PC-9 (cell line): Measurements from ENCODE around the gene CHSY3. TPM values are rescaled to one million over a fixed set of nuclear protein-coding genes. Genes with fewer than 3 reads are reported as not detected.

Experiments
- BruUV-seq: library from RNA; stranded (reverse); fragments of 400-500 nt; replicated peaks from 2 replicates; lab custom pipeline; 2021; lab: Mats Ljungman, UMichigan
- CTCF ChIA-PET: fragments of 300-600 bp; sonication (Branson Sonifier 250); formaldehyde crosslinking; loops from one replicate; lab custom pipeline; 2022; ENCODE audit warnings: antibody characterized with exemption; lab: Charles Lee
- POLR2A ChIA-PET: fragments of 300-600 bp; sonication (Branson Sonifier 250); formaldehyde crosslinking; loops from one replicate; lab custom pipeline; 2022; ENCODE audit warnings: antibody characterized with exemption; ENCODE audit not compliant: unreplicated experiment; lab: Charles Lee
- DNase-seq, 2 experiments: peaks; one replicate each; pipeline versions ENCODE4 v3.0.0 to v3.0.0-alpha.2; 2015 to 2022; ENCODE audit warnings: mixed read lengths in 1 of 2
- H2AFZ ChIP-seq: fragments of 200-600 bp; sonication (generic); 2 replicates; pipeline ENCODE4 v1.8.1; 2017; ENCODE audit warnings: antibody characterized with exemption
- H3F3A ChIP-seq: fragments of 200-600 bp; sonication (generic); 2 replicates; pipeline ENCODE4 v1.8.1; 2017; ENCODE audit warnings: antibody characterized with exemption, mild to moderate bottlenecking, low read depth; ENCODE audit not compliant: insufficient read depth
- H3K27ac ChIP-seq: fragments of 200-600 bp; sonication (generic); 2 replicates; pipeline ENCODE4 v1.6.1; 2016; ENCODE audit warnings: mixed run types
- H3K27me3 ChIP-seq: fragments of 200-600 bp; sonication (generic); 2 replicates; pipeline ENCODE4 v1.6.1; 2016; ENCODE audit warnings: low read depth, mixed run types; ENCODE audit not compliant: insufficient read depth
- H3K36me3 ChIP-seq: fragments of 200-600 bp; sonication (generic); 2 replicates; pipeline ENCODE4 v1.6.1; 2016; ENCODE audit warnings: low read depth, mixed run types
- H3K4me1 ChIP-seq: fragments of 200-600 bp; sonication (generic); replicated peaks from 2 replicates; pipeline ENCODE4 v1.6.1; 2016; ENCODE audit warnings: mixed run types; ENCODE audit not compliant: insufficient read depth
- H3K4me2 ChIP-seq: fragments of 200-600 bp; sonication (generic); 2 replicates; pipeline ENCODE4 v1.6.1; 2017; ENCODE audit warnings: mixed run types
- H3K4me3 ChIP-seq: fragments of 200-600 bp; sonication (generic); 2 replicates; pipeline ENCODE4 v1.6.1; 2016; ENCODE audit warnings: mixed run types
- H3K79me2 ChIP-seq: fragments of 200-600 bp; sonication (generic); 2 replicates; pipeline ENCODE4 v1.6.1; 2017; ENCODE audit warnings: low read depth, mixed run types
- H3K9me2 ChIP-seq: fragments of 200-600 bp; sonication (generic); 2 replicates; pipeline ENCODE4 v1.8.1; 2017; ENCODE audit warnings: mild to moderate bottlenecking; ENCODE audit not compliant: insufficient read depth
- H3K9me3 ChIP-seq: fragments of 200-600 bp; sonication (generic); 2 replicates; pipeline ENCODE4 v1.8.1; 2016; ENCODE audit warnings: low read depth; ENCODE audit not compliant: insufficient read depth
- H4K20me1 ChIP-seq: fragments of 200-600 bp; sonication (generic); 2 replicates; pipeline ENCODE4 v1.8.1; 2017; ENCODE audit not compliant: insufficient read depth
- CTCF ChIP-seq: fragments of 200-600 bp; sonication (generic); conservative IDR thresholded peaks from 2 replicates; pipeline ENCODE4 v1.6.1; 2017; ENCODE audit warnings: mixed run types, antibody characterized with exemption, mild to moderate bottlenecking, moderate library complexity
- EZH2 ChIP-seq: fragments of 200-600 bp; sonication (generic); IDR thresholded peaks from 2 replicates; pipeline ENCODE4 v1.8.0; 2017; ENCODE audit warnings: antibody characterized with exemption, low read depth
- intact Hi-C: fragments of 100-400 bp; cut with micrococcal nuclease; formaldehyde crosslinking; loops from one replicate; pipeline ENCODE4 v1.10.0; 2022; ENCODE audit not compliant: unreplicated experiment
- total RNA-seq: library from RNA; stranded (reverse); gene quantifications from 2 replicates; pipeline ENCODE4 v1.2.3, GENCODE V29; 2021

CHSY3 gene
- total RNA-seq, 1 experiment from 2014 or later: 0.17 TPM

GRCh38 chr5:130116462-130116861 lies 212.2 kb downstream of the CHSY3 start:
- no TSS peak for BruUV-seq
- ChIA-PET POLR2A (no interaction called here), CTCF (no interaction called here)
- Histone ChIP-seq H3F3A (no peaks in the 10 kb centered on the region), H3K9me2 (no peaks in the 10 kb centered on the region), H3K9me3 (peaks cover 3% of the 10 kb centered on the region; the same call in 1 of the 2 replicates), H3K27me3 (no peaks in the 10 kb centered on the region), H3K4me3 (no peak overlapping the region), H3K27ac (no peak overlapping the region), H3K4me1 (no peaks in the 10 kb centered on the region), H3K79me2 (no peaks in the 10 kb centered on the region), H3K4me2 (no peak overlapping the region), H2AFZ (no peak overlapping the region), H3K36me3 (no peaks in the 10 kb centered on the region), H4K20me1 (no peaks in the 10 kb centered on the region)
- intact Hi-C loops: no loop called here
- no peak for TF ChIP-seq EZH2
- no peak for TF ChIP-seq CTCF
- no peak for DNase-seq

GRCh38 chr5:130116972-130117371 lies 212.7 kb downstream of the CHSY3 start:
- no peaks in the 10 kb centered on the region for H3F3A ChIP-seq
- no peak overlapping the region for H2AFZ ChIP-seq
- POLR2A ChIA-PET: no interaction called here
- H4K20me1 ChIP-seq: no peaks in the 10 kb centered on the region
- DNase-seq: no peak
- CTCF ChIA-PET: no interaction called here
- peaks cover 3% of the 10 kb centered on the region; the same call in 1 of the 2 replicates for H3K9me3 ChIP-seq
- H3K4me2 ChIP-seq: no peak overlapping the region
- no peaks in the 10 kb centered on the region for H3K36me3 ChIP-seq
- TF ChIP-seq EZH2: no peak
- no peak for TF ChIP-seq CTCF
- intact Hi-C loops: no loop called here
- no peaks in the 10 kb centered on the region for H3K4me1 ChIP-seq
- no peaks in the 10 kb centered on the region for H3K79me2 ChIP-seq
- no peak overlapping the region for H3K4me3 ChIP-seq
- no TSS peak for BruUV-seq
- H3K9me2 ChIP-seq: no peaks in the 10 kb centered on the region
- H3K27ac ChIP-seq: no peak overlapping the region
- no peaks in the 10 kb centered on the region for H3K27me3 ChIP-seq

- H3K9me3 ChIP-seq: no peaks in the 10 kb centered on the region
- BruUV-seq: no TSS peak
- TF ChIP-seq CTCF (no peak), EZH2 (no peak)
- no peak for DNase-seq
- ChIA-PET CTCF (no interaction called here), POLR2A (no interaction called here)
- no peak overlapping the region for H3K27ac ChIP-seq
- no peaks in the 10 kb centered on the region for H3K4me1 ChIP-seq
- no peaks in the 10 kb centered on the region for H3F3A ChIP-seq
- H3K4me3 ChIP-seq: no peak overlapping the region
- no peak overlapping the region for H3K4me2 ChIP-seq
- no peaks in the 10 kb centered on the region for H3K9me2 ChIP-seq
- no peaks in the 10 kb centered on the region for H3K36me3 ChIP-seq
- H3K79me2 ChIP-seq: no peaks in the 10 kb centered on the region
- intact Hi-C loops: no loop called here
- no peak overlapping the region for H2AFZ ChIP-seq
- no peaks in the 10 kb centered on the region for H4K20me1 ChIP-seq
- H3K27me3 ChIP-seq: no peaks in the 10 kb centered on the region
Observed at GRCh38 chr5:130126746-130127145, 222.5 kb downstream of the CHSY3 start.
